Pulmonary artery endothelial cell (primary cell): ENCODE data around the gene GPA33. TPM values are rescaled to one million over a fixed set of nuclear protein-coding genes. Genes with fewer than 3 reads are reported as not detected.

Source experiments
- DNase-seq: peaks from one replicate; pipeline ENCODE4 v3.0.0-alpha.2; 2011; ENCODE audit warnings: low read depth, low spot score
- total RNA-seq: library from RNA; depleted of rRNA; stranded (reverse); fragments of >200 nt; gene quantifications from 2 replicates; pipeline ENCODE4 v1.2.3, GENCODE V29; 2014

The GPA33 gene
- total RNA-seq, 1 donor from 2014 or later: not detected

- DNase-seq: no peak
Measured at GRCh38 chr1:167086768-167087167, 3.4 kb downstream of the GPA33 start.

- no peak for DNase-seq
Measured at GRCh38 chr1:167086033-167086432, 4.1 kb downstream of the GPA33 start.

GRCh38 chr1:167084757-167085156 lies 5.4 kb downstream of the GPA33 start:
- DNase-seq: no peak

DNA sequence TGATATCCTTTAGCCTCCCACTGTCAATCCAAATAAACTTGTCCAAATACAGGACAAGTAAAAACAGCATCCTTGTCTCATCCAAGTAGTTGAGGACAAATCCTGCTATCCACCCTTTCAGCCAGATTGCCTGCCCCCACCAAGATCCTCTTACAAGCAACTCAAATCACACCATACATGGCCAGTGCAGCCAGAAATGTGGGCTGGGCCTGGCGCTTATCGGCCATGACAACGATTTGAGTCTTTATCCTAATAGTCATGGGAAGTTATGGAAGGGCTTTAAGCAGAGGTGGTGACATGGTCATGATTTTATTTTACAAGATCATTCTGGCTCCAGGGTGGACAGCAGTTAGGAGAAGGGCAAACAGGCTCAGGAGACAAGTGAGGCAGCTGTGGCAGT lies 6.3 kb downstream of the GPA33 start:
- DNase-seq: no peak

GRCh38 chr1:167083066-167083665 lies 7.0 kb downstream of the GPA33 start:
- DNase-seq: no peak

DNA sequence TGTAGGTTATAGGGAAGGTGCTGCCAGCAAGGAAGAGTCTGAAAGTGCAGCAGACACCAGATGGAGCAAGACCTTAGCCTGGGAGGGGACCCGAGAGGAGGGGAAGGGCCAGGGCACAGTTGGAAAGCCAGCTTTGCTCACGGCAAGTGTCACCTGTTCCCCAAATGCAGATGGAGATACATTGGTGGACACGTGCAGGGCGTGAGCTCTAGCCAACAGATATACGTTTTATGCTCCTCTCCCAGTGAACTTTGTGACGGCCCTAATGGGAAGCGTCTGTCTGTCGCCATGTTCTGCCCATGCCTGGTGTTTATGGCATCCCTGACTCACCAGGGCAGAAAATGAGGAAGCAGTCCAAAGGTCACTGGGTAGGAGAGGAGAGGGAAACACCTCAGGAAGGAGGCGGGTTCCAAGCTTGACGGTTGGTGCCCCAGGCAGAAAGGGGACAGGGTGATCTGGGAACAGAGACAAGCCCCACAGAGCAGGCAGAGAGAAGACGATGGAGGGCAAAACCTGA lies 7.6 kb downstream of the GPA33 start:
- no peak for DNase-seq

- no peak for DNase-seq
Measured at GRCh38 chr1:167081594-167082156, 8.5 kb downstream of the GPA33 start.

GRCh38 chr1:167077868-167078210 lies 12.3 kb downstream of the GPA33 start:
- no peak for DNase-seq

GRCh38 chr1:167077128-167077867 lies 12.9 kb downstream of the GPA33 start:
- DNase-seq: no peak

DNA sequence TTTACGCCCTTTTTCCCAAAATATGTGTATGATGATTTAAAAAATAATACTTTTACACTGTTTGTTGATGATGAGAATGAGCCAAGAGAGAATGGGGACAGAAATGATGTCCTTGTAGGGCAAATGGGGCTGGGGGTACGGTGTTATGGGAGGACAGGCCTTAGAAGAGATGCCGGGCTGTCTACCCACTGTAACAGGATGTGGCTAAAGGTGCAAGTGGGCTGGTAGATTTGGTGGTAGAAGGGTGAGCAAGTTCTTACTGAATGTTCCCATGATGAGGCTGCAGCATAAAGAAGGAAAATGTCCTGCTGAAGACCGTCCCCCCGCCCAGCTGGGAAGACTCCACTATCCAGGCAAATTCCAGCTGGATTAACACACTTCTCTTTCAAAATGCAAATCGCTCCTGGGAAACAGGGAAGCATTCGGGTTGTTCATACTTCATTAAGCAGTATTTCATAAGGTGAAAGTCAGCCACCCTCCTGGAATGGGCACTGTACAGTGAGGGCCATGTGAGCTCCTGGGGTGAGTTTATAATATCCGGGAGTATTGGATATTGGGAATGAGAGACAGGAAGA lies 14.0 kb downstream of the GPA33 start:
- DNase-seq: no peak

DNA sequence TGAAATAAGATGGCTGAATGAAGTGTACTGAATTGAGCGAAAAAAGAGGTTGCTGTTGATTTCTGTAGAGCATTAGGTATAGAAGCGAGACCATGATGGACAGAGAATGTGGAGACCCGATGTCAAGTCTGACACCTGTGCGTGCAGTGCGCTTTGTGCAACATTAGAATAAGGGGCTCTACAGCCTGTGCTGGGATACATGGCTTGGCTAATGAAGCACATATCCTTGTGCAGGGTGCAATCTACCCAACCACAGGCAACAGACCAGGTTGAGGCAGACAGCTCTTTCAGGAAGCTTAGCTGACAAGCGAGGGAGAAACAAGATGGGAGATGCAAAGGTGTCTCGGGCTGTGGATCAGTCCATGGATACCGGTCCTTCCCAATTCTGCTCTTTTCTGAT lies 18.9 kb downstream of the GPA33 start:
- DNase-seq: no peak

DNA sequence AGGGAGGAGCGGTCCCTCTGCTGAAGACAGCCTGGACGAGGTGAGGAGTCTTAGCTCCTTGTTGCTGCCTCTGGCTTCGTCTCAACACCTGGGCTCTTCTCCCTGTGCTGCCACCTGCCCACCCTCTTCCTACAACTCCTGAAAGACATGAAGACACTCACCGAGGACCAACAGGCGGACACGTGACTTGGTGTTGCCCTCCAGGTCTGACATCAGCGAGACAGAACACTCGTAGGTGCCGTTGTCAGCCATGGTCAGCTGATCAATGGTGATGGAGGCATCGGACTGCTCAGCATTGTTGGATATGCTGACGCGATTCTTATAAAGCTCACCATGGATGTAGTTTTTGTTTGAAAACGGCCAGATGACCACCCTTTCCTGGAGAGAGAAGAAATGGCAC lies 21.4 kb downstream of the GPA33 start:
- DNase-seq: no peak

- DNase-seq: no peak
Measured at GRCh38 chr1:167067904-167068303, 22.3 kb downstream of the GPA33 start.

DNA sequence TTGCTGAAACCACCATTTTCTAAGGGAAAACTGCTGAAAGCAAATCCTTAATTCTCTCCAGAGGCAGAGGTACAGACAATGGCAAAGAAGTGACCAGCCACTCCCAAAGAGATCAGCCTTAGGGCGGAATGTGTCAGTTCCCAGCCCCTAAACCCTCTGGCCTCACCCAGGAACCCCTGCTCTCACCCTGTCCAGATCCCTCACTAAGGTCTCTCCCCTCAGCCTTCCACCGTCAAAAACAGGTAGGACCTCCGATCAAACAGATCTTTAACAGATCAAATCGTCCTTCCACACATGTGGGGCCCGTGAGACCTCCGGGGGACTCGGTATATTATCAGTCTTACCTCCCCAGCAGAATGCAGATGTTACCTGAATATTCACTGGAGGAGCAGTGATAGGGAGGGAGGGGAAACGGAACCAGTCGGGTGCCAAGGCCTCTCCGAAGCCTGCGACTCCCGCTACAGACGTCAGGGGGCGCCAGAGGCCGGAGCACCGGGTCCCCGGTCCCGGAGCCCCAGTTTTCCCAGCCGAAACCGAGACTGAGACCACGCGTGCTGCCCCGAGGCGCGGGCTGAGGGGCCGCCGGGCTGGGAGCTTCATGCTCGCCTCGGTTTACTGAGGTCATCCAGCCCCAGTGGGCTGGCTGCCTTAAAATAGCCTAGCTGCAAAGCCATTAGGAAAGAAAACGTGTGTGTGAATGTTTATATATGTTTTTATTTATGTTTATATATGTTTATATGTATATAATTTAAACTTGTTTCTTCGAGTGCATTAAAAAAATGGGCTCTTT lies 23.6 kb downstream of the GPA33 start:
- no peak for DNase-seq

DNA sequence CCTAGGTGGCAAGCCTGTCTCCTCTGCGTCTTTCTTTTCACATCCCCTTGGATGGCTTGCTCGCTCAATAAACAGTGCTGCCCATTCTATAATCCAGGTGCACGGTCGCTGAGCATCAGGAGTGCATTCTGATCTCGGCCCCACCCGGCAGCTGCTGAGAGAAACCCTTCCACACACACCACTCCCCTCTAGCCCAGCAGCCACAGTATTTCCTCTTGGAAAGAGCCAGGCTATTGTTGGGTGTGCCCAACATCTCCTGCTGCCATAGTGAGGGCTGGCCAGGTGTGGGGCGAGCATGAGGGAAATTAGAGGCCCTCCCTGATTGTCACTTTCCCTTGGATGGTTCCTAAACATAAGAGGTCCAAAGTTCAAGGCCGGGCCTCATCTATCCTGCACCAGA lies 24.7 kb downstream of the GPA33 start:
- no peak for DNase-seq

- DNase-seq: no peak
Measured at GRCh38 chr1:167064621-167065020, 25.6 kb downstream of the GPA33 start.

DNA sequence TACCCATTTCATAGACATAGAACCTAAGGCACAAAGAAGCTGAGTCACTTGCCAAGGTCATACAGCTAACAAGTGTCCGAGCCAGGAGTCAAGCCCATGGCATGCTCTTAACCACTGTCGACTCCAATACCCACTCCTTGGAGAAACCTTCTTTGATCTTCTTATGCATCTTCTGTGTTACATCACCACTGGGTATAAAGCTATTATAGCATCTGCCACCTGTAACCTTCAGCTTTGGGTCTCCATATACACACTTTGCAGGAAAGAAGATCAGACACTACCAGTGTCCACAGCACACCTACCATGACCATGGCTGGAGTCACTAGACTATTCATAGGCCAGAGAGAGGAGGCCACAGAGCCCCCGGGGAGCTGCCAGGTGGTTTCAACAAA lies 29.1 kb downstream of the GPA33 start:
- no peak for DNase-seq

- DNase-seq: no peak
Measured at GRCh38 chr1:167060141-167061072, 29.8 kb downstream of the GPA33 start.

DNA sequence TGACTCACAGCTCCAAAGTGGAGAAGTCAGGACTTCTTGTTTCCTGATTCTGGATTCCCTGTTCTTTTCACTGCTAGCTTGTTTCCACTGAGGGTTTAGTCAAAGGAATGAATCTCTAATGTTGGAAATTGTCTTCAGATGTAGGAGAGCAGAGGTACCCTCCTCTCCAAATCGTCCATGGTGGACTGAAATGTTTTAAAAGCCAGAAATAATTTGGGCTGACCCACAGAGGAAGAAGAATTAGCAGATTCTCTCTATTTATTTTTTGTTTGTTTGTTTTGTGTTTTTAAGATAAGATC lies 30.4 kb downstream of the GPA33 start:
- no peak for DNase-seq

DNA sequence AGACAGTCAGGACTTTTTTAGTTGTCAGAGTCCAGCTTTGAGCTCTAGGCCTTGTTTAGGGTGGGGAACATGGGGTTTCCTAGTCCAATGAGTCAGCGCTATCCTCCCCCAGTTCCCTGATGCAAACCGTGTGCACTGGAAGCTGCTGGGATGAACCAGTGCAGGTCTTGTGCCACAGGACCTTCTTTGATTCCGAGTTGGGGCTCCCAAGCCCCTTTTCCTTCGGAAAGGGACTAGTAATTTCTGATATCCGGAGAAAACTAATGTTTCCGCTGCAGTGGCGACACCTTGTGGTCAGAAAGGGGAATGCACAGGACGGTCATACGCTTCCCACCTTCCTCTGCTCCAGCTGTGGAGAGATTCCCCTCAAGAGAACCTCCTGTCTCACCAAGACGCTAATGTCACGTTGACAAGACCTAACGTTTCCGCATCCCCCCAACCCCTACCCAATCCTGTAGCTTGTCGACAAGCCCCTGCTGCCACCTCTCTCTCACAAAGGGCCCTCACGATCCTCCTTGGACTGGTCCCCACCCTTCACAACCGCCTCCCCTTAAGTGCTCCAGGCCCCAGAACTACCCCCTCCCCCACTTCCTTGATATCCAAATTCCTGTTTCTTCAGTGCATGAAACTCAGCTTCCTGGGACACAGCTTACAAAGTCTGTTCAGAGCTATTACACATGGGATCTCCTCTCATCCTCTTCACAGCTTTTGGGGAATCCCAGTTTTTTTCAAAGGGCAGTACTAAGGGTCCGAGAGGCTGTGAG lies 30.9 kb downstream of the GPA33 start:
- no peak for DNase-seq
